ENCODE measurements around the gene TSPAN5. TPM values are rescaled to one million over a fixed set of nuclear protein-coding genes. Genes with fewer than 3 reads are reported as not detected.

TSPAN5 gene
- total RNA-seq, 1 donor from 2014 or later, result 24.9 TPM

DNA sequence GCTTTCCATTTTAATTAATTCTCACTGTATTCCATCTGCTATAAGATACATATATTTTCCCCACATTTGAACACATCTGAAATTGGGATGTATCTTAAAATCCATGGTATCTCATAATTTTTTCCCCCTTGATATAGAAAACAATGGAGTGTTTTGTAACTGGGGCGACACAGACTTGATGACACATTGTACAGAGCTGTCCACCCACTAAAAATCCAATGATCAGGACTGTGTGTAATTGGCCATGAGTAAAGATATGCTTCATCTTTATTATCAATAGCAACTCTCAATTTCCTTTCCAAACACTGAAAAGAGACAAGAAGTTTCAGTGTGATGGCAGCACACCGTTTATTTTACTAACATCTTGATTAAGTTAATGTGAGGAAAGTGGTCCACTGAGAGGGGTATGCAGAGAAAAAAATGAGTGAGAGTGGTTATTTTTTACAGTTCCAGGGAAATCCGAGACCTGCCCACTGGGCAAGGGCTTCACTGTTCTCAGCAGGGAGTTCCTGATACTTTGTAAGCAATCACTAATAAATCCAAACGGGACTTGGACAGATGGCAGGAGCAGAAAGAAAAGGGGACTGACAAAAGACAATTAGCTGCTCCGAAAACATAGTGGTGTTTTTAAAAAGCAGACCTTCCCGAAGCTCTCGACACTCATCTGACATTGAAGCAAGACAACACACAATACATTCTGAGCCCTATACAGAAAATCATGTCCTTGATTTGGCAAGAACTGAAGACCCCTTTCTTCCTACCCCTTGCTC lies 149.4 kb downstream of the TSPAN5 start:
- no peak for DNase-seq (ENCODE audit: low read depth)
- TF ChIP-seq CTCF (conservative IDR thresholded peaks at IDR 0.05; ENCODE audit: low read depth, low read length), result no peak
- no peak overlapping the region for H3K4me3 ChIP-seq (ENCODE audit: low read depth, low read length)

- DNase-seq (ENCODE audit: low read depth), result no peak
- no peak for TF ChIP-seq CTCF (conservative IDR thresholded peaks at IDR 0.05; ENCODE audit: low read depth, low read length)
- no peak overlapping the region for H3K4me3 ChIP-seq (ENCODE audit: low read depth, low read length)
These were observed 150.2 kb downstream of the TSPAN5 start for GRCh38 chr4:98508248-98508647.

DNA sequence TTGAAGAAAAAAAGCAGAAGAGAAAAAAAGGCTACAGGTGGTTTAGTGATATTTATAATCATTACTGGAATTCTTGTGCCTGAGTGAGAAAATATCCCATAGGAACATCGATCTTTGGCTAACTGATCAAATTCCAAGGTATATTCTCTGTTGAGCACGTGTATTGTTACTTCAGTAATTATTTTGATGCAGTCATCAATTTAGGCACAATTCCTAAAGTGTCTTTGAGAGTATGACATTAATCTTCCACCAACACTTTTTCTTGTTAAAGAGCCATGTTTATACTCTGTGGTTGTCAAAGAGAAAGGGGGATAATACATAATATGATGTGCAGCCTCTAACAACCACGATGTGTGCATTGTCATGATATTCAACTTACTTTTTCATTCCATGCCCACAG lies 151.1 kb downstream of the TSPAN5 start:
- DNase-seq (ENCODE audit: low read depth), result no peak
- TF ChIP-seq CTCF (conservative IDR thresholded peaks at IDR 0.05; ENCODE audit: low read depth, low read length), result no peak
- H3K4me3 ChIP-seq (ENCODE audit: low read depth, low read length), result no peak overlapping the region

DNA sequence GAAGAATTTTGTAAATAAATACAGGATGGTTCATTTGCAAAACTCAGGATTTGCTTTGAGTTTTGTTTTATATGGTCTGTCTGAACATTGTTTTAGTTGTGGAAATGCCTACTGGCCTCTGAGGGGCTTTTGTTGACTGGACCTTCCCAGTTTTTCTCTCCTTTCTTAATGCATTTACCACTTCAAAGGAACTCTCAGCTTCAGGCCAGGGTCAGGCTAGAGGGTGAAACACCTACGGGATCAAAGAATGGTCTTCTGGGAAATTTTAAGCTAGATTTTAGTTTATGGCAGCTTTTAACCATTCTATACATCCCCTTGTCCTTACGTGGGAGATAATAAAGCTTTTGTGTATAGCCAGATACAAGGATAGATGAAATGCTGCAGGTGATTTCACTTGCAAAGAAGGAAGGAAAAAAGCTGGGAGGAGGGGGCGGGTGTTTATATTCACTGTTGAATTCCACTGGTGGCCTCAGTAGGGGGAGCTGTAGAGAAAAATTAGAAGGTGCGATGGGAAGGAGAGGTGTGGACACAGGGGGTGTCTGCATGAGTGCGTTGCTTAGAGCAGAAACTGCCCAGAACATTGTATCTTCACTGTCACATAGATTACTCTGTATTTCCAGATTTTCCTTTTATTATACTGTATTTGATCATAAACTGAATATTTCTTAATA lies 151.8 kb downstream of the TSPAN5 start:
- TF ChIP-seq CTCF (conservative IDR thresholded peaks at IDR 0.05; ENCODE audit: low read depth, low read length), result peak; percentile 53
- H3K4me3 ChIP-seq (ENCODE audit: low read depth, low read length), result no peak overlapping the region
- DNase-seq (ENCODE audit: low read depth), result no peak

GRCh38 chr4:98505992-98506391 lies 152.4 kb downstream of the TSPAN5 start:
- no peak overlapping the region for H3K4me3 ChIP-seq (ENCODE audit: low read depth, low read length)
- no peak for TF ChIP-seq CTCF (conservative IDR thresholded peaks at IDR 0.05; ENCODE audit: low read depth, low read length)
- no peak for DNase-seq (ENCODE audit: low read depth)

DNA sequence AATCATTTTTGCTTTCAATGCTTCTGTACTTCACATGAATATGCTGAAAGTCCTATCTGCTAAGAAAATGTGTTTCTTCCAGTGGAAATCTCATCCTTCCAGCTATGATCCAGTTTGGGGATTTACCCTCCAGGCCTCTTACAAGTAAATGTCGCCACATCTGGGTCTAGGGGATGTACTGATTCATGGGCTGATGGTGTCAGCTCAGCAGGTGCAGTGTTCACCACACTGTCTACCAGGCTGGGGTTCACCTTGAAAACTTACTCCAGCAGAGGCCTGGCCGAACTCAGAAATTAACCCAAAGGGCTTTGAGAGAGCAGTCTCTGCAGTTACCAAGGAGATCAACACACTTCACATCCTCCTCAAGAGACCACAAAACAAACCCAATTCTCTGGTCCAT lies 154.3 kb downstream of the TSPAN5 start:
- no peak for TF ChIP-seq CTCF (conservative IDR thresholded peaks at IDR 0.05; ENCODE audit: low read depth, low read length)
- no peak overlapping the region for H3K4me3 ChIP-seq (ENCODE audit: low read depth, low read length)
- DNase-seq (ENCODE audit: low read depth), result no peak

Data from epithelial cell of proximal tubule (primary cell).